GM10266 (cell line): Measurements from ENCODE around the gene NXPH4.

ENCODE experiments used
- DNase-seq: peaks from one replicate; pipeline ENCODE4 v3.0.0; 2012; ENCODE audit errors: extremely low spot score
- CTCF ChIP-seq: IDR thresholded peaks from 2 replicates; pipeline ENCODE4 v1.5.1; 2012; ENCODE audit warnings: mild to moderate bottlenecking, low read depth; ENCODE audit not compliant: control insufficient read depth, insufficient read depth; ENCODE audit errors: missing control alignments

The NXPH4 gene

GRCh38 chr12:57229046-57229633 lies 12.5 kb downstream of the NXPH4 start:
- DNase-seq, result no peak
- TF ChIP-seq CTCF, result no peak

GRCh38 chr12:57229634-57230380 lies 13.2 kb downstream of the NXPH4 start, which contains the start of gene SHMT2:
SHMT2 (plus strand) TSS chr12:57229711; CDS start chr12:57229779, 68 bp downstream.
- DNase-seq, result peak; percentile 98
- no peak for TF ChIP-seq CTCF

- TF ChIP-seq CTCF, result no peak
- DNase-seq, result no peak
These were observed 14.0 kb downstream of the NXPH4 start for GRCh38 chr12:57230381-57231155.

- no peak for DNase-seq
- TF ChIP-seq CTCF, result no peak
These were observed 14.9 kb downstream of the NXPH4 start for GRCh38 chr12:57231276-57232021.

- TF ChIP-seq CTCF, result no peak
- no peak for DNase-seq
These were observed 15.7 kb downstream of the NXPH4 start for GRCh38 chr12:57232156-57232756.

GRCh38 chr12:57233357-57234232 lies 17.0 kb downstream of the NXPH4 start:
- no peak for TF ChIP-seq CTCF
- DNase-seq, result no peak
